Measurements from ENCODE around the gene SNAP25.

The SNAP25 gene

DNA sequence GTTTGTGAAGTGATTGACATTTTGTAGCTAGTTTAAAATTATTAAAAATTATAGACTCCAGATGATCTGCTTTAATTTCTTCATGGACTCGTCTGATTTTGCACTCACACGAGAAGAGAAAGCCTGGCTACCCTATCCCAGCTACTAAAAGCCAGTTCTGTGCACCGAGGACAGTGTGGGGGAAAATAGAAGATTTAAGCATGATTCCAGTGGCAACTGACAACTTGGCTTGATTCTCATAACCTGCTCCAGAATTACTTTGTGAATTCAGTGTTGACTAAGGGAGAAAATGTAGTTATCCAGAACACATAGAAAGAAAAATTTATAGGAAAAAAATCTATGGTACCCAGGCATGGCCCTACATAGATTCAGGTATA lies 88.7 kb downstream of the SNAP25 start:
- no peak for DNase-seq

DNA sequence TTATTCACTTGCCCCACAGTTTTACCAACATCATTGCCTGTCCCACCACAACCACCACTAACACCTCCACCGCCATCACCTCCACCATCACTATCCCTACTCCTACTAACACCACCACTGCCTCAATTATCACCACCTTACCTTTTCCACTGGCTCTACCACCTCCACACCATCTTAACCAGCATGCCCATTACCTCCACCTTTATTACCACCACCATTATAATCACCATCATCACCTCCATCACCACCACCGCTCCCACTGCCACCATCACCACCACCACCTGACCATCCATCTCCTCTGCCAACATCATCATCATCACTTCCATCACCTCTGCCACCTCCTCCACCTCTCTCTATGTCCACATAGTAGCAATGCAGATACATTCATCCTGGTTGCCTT lies 90.0 kb downstream of the SNAP25 start:
- DNase-seq, result no peak

DNA sequence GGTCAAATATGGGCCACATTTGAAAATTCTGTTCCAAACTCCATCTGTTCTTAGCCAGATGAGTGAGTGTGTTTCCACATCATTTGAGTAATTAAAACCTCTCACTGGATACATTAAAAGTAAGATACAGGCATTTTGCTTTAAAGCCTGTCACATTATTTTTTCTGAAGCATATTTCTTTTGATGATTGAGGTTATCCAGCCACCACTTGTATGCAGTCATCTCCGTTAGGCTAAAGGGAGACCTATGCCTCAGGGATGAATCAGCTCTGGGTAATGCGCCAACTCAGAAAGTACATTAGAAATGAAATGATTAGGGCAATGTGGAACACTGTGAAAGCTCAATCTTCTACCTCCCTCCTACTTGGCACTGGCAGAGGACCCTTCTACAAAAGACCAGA lies 90.7 kb downstream of the SNAP25 start:
- no peak for DNase-seq

DNA sequence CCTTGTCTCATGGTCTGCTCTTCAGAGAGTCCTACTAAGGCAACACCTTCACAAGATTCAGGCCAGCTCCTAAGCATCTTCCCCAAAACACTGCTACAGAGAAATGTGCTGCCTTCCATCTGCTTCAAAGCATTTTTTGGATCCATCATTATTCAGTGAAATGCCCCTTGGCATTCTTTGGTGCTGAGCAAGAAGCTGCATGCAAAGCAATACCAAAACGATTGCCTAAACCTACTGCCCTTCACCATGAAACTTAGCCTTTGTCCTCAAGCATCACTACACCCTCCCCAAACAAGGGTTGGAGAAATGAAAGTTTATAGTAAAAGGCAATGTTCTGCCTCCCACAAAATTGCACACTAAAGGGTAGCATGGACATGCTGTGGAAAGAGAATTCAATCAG lies 93.5 kb downstream of the SNAP25 start:
- DNase-seq, result no peak

DNA sequence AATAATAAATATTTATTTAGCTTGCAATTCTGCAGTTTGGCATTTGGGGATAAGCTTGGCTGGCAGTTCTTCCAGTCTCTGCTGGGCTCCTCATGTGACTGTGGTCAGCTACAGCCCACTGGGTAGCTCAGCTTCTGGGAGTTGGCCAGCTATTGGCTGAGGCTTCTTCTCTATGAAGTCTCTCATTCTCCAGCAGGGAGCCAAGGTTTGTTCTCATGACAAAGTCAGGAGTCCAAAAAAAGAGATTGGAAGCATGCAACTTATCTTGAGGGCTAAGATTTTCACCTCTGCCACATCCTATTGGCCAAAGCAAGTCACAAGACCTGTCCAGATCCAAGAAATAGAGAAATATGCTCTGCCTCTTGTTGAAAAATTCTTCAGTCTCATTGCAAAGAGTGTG lies 94.6 kb downstream of the SNAP25 start:
- DNase-seq, result no peak

DNA sequence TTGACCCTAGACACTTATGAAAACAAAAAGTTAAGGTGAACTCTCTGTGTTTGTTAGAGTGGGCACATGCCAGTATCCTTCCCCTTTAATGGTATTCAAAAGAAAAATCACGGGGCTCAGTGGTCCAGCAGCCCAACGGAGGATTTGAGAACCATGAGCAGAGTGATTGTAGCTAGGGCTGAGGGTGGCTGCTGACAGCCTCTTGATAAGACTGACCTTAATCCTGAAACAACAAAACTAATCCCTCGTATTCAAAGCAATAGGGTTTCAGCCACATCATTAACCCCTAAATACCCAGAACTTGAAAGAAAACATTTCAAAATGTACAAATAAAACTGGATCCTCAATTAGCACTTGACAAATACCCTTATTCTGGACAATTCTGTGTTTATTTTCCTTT lies 95.1 kb downstream of the SNAP25 start:
- no peak for DNase-seq

DNA sequence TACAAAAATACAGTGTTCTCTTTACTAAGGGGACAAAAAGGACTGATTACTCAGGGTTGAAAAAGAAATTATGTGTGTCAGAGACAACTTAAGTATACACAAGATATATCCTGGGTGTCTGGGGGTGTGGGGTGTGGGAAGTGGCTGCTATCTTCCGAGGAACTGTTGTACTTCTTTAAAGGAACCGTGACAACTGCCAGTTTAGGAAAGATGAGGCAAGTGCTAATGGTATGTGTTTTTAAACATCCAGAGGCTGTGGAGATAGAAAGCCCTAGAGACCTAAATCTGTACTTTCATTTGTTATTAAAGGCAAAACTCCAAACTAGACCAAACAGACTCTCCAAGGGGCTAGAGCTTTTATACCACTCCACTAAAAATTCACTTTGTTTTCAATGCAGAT lies 95.6 kb downstream of the SNAP25 start:
- no peak for DNase-seq

DNA sequence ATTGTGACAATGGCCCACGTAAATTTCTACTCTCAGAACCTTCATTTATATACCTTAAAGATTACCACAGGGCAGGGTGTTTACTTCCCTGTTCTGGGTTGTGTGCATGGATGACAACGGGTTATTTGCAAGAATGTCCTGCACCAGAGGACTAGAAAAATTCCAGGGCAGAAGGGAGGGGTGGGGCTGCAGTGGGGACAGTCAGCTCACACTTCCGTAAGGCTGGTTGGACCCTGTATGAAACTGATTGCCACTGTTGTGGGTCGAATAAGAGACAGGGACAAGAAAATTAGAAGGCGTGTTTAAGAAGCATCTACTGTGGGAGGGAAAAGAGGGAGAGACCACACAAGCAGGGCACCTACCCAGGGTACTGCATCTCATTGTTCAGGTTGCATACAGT lies 96.5 kb downstream of the SNAP25 start:
- DNase-seq, result no peak

DNA sequence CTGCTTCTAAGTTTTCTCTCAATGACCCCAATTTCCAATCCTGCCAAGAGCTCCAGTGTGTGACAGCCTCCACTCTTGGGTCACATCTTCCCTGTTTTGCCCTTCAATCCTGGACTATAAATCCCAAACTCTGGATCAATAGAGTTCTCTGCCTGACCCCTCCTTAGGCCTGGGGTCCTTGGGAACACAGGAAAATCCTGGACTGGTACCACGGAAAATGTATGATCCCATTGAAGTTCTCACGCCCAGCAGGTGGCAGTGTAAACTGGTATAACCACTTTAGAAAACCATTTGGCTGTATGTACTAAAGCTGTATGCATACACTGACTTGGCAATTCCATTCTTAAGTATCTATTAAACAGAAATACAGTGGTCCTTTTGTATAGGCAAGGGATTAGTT lies 98.0 kb downstream of the SNAP25 start:
- no peak for DNase-seq

DNA sequence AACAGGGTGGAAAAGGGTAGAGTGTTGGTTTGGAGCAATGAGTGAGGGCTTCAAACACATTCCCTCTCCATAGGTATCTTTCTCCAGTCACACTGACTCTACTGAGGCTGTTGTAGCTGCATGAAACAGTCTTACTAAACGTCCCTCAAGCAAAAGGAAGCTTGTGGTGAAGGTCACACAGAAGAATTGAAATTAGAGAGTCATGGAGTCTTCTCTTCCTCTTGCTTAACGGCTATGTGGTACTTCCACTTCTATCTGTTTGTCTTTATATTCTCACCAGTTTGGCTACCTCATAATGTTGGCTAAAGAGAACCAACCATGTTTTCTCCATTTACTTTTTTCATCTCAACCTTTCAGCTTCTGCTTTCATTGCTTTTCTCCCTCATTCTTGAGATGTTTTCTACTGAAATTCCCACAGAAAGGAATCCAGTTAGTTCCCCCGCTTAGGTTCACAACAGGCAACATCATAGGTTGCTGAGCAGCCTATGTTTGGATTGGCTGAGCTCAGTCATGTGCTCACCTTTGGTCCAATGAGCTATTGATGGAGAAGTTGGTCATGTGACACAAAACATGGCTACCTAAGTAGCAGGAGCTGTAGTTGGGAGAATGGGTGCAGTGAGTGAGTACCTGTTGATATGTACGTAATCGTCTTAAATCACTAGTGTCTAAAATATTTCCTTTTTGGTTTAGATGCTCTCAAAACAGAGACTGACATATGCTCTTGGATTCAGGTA lies 99.8 kb downstream of the SNAP25 start:
- no peak for DNase-seq

DNA sequence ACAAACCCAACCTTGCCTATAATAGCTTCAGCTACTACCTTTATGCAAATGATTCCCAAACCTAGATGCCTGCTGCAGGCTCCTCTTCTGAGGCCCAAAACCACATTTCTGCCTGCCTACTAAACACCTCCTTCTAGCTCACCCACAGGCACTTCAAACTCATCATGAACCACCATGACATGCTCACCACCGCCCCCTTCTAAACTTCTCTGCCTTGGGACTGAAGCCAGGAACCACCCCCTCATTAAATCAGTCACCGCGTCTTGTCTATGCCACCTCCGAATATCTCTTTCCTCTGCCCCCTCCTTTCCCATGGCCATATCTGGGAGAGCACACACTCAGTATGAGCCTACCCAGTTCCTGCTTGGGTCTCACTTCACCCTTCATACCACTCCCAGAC lies 101.2 kb downstream of the SNAP25 start:
- DNase-seq, result no peak

DNA sequence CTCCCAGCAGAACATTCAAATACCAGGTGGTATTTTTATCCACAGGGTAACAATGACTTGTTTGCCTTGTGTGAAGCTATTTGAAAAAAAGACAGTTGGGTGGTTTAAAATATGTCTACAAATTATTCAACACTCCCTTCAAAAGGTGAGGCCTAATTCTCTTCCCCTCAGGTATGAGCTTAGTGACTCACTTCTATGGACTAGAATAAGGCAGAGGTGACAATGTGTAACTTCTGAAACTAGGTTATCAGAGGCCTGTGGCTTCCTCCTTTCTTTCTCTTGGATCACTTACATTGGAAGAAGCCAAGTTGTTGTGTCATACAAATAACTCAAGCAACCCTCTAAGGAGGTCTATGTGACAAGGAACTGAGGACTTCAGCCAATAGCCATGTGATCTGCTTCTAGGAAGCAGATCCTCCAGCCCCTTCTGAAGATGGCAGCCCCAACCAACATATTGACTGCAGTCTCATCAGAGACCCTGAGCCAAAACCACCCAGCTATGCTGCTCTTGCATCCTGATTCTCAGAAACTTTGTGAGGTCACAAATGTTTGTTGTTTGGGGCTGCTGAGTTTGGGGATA lies 102.6 kb downstream of the SNAP25 start:
- no peak for DNase-seq

DNA sequence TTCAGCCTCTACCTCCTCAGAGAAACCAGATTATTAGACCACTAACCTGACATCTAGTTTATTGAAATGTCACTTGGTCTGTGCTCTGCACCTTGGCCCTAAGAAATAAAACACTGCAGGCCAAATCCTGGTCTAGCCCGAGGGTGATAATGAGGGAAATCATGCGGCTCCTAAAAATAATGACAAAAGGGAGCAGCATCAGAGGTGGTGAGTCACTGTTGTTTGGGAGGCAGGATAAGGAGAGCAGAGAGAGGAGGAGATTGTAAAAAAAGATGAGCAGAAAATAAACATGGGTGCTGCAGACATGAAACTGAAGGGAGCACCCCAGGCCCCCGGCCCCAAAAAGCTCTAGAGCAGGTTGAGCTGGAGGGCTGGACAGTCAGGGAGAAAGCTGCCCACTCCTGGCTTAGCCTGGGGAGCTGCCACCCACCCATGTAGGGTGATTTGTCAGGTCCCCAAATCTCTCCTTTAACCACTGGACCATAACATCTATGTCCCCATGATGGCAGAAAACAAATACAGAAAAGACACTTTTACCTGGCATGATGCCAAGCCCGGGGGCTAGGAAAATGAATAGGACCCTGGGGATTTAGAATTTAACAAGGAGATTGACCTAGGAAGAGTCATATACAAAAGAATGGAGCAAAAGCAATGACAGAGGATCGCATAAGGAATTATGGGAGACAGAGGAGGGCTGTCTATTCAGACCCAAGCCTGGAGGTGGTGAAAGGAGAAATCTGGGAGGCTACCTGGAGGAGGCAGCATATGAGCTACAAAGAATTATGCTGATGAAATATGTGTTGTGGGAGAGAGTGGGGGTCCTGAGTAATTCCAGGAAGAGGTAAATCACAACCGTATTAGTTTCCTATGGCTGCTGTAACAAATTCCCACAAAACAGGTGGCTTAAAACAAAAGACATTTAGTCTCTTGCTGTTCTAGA lies 103.7 kb downstream of the SNAP25 start:
- DNase-seq, result no peak

DNA sequence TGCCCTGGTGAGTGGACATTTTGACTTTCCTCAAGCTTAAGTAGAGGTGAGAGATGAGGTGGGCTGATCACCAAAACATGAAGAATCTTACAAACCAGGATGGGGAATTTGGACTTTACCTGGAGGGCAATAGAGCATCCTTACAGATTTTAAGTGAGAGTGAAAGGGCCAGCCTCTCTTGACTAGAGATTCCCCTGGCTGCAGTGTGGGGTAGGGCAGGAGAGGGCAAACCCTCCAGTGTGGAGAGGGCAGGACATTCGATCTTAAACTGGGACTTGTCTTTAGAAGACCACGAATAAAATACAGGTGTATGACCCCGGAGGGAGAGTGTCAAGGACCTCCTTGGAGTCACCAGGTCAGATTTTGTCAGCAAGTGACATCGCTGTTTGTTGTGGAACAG lies 105.1 kb downstream of the SNAP25 start:
- DNase-seq, result no peak

DNA sequence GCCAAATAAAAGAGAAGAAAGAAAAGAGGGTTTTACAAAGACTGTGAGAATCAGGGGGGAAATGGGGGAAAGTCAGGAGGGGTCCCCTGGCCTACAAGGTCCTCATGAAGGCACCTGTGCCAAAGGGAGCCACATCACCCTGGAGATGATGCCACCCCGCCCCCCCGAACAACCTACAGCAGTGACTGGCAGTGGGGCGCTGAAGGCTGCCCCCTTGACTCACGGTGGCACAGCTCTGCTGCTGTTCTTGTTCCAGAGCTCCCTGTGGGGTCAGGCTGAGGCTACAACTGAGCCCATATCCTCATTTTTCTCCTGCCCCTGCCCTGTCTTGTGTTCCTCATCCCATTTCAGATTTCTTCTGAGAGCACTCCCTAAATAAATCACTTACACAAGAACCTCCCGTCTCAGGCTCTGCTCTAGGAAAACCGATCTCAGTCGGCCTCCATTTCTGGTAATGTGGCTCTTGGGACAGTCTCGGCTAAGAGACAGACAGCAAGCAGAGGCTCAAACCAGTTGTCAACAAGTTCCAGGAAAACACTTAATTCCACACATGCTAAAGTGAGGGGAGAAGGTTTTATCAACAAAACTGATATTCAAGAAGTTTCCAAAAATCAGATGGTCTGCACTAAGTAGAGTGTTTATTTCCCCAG lies 105.7 kb downstream of the SNAP25 start:
- DNase-seq, result no peak

DNA sequence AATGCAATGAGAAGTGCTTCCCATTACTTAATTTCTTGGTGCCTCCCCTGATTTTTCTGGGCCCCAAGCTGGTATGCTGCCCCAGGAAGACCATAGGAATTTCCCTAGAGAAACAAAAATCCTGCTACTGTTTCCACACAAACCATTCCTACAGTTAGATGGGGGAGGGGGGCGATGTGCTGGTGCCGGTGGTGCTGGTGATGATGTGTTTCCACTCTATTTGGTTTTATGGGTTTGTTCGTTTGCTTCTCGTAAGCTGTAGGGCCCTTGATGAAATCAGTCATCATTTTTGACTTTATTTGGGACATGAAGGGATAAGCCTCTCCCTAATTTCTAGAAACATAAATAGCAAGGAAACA lies 110.2 kb downstream of the SNAP25 start:
- DNase-seq, result no peak

DNA sequence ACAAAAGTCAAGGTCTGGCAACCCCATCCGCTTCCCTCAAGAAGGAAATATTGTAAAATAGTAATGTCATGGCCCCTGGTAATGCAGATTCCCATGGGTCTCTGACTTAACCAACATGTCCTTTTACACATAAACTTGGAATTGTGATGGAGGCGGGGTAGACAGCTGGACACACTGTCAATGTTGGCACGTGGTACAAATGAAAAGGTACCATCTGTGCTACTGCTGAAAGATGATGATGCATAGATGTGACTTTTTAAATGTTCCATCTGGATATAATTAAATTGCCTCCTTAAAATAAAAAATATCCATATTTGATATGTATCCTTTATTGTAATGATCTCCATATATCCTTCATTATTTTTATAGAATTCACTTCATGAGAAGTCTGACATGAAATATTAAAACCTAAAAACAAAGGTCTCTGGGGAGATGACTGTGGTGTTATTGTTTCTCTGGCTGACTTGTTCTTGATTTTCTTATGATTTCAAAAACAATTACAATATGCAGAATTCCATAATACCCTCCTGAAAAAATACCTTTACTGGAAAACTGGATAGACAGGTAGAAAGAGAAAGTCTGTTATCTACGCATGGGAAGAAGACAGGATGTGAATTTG lies 110.9 kb downstream of the SNAP25 start:
- no peak for DNase-seq

DNA sequence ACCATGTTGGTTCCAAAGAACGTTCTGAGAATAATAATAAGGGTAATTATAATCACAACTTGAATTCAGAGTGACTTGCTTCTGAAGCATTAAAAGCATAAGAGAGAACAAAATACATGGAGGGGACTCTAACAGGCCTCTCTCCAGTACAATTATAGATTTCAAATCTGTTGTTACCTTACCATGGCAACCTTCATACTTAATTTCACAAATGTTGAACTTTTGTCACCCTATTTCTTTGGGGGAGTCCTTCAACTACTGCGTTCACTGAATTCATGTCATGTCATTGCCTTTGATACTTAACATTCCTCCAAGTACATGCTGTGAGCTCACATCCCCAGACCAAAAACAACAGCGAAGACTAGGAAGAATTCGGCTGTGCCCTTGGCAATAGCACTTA lies 111.4 kb downstream of the SNAP25 start:
- DNase-seq, result no peak

DNA sequence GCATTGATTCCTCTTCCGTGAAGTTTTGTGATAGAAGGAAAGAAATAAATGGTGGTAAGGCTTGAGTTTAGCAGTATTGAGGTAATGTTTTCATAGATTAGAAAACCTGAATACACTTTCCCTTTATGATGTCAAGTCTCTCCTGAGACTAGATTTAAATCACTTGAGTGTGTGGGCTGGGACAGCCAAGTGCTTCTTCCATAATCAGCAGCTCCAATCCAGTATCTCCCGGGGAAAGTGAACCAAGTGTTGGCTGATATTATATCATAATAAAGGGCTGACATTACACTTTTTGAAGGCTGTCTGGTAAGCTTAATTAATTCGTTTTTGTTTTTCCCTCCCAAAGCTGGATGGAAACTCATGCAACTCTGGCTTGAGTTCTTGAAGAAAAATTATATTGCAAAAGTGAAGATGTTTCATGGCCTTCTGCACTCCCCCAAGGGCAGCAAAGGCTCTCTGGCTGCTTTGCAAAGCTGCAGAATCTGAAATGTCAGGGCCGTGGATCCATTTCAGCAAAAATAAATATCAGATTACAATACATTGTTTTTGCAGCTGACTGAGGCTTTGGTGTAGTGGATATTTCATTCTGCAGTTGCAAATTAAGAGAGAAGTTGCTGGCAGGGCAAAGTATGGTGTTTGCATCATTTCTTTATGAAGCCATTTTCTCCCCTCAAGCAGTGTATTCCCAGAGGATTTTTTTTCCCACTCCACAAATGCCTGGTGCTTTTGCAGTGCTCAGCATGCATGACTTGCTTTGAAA lies 114.2 kb downstream of the SNAP25 start:
- DNase-seq, result peak; percentile 13

DNA sequence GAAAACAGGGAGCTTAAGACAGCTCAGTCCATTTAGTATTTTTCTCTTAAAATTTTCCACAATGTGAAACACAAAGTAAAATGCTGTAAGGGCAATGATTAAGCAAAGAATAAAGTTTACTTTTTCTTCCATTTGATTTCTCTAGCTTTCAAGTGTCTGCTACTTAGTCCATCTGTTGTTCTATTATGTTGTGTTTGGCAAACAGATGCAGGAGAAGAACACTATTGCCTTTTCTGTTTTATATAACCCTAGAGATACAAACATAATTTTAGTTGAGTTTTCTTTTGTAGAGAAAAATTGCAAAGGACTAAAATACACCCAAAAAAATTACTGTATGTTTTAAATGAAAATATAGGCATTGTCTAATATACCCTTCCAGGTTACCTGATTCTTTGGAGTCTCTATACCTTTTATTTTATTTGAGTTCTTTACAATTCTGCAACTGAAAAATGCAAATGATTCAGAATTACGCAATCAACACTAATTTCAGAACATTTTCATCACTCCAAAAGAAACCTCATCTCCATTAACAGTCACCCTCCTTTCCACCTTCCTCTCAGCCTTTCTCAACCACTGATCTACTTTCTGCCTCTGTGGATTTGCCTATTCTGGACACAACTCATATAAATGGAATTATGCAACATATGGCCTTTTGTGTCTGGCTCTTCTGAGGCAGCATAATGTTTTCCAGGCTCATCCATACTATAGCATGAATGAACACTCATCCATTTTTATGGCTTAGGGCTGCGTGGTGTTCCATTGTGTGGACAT lies 118.5 kb downstream of the SNAP25 start:
- no peak for DNase-seq

DNA sequence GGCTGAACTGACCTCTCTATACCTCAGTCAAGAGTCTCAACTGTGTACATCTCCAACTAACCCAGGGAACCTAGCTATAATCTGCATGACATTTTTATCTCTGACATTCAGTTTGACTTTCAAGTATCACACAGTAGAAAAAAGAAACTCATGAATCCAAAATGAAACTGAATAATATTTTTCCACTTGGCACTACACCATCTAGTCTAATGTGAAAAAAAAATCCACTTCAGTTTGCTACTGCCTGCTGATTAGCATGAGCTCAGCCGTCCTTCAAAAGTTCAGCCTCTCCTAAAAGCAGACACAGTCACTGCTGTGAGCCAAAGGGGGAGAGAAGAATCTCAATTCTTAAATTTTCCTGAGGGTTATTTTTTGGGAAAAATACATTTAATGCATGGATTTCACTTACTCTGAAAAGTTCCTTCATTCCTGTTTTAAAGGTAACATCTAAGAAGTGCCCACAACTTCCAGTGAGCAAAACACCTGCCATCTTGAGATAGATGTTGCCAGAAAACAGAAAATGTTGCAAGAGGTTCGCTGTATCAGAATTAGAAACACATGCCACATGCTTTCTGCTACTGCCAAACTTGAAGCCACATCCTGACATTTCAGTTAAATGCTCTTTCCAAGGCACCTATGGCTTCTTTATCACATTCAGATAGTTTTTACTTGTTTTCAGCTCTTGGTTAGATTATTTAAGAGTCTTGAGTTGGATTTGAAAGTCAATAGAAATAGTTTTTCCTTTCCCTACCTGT lies 120.0 kb downstream of the SNAP25 start:
- no peak for DNase-seq
